ELR (cell line): ENCODE results near the gene ETV2.
"Not testable (repeated sequence)": the region's sequence is repeated elsewhere in the genome, so short reads cannot be mapped to it uniquely, and the experiment has no call there.

ENCODE experiments used
- DNase-seq: peaks from one replicate; pipeline ENCODE4 v3.0.0-alpha.2; 2015; ENCODE audit warnings: low read depth

Gene ETV2

GRCh38 chr19:35657904-35658700, 16.6 kb downstream of the ETV2 start:
- peak; percentile 53 for DNase-seq

- DNase-seq, result no peak
These were observed 20.4 kb downstream of the ETV2 start for GRCh38 chr19:35661995-35662340.

GRCh38 chr19:35663981-35664380, 22.4 kb downstream of the ETV2 start:
- DNase-seq, result no peak

- DNase-seq, result no peak
These were observed 23.6 kb downstream of the ETV2 start for GRCh38 chr19:35665157-35665556.

- DNase-seq, result no peak
These were observed 24.1 kb downstream of the ETV2 start for GRCh38 chr19:35665604-35666003.

- no peak for DNase-seq
These were observed 24.8 kb downstream of the ETV2 start, which contains the start of gene UPK1A for GRCh38 chr19:35666251-35666913. Gene UPK1A (plus strand): TSS chr19:35666517. CDS start chr19:35666813, 296 bp downstream.

- no peak for DNase-seq
These were observed 28.0 kb downstream of the ETV2 start for GRCh38 chr19:35669566-35669965.

GRCh38 chr19:35669974-35670373, 28.4 kb downstream of the ETV2 start:
- no peak for DNase-seq

GRCh38 chr19:35670686-35671085, 29.1 kb downstream of the ETV2 start:
- no peak for DNase-seq

GRCh38 chr19:35671818-35672217, 30.3 kb downstream of the ETV2 start:
- no peak for DNase-seq

GRCh38 chr19:35673121-35673804, 31.7 kb downstream of the ETV2 start:
- DNase-seq, result peak; percentile 89

- no peak for DNase-seq
These were observed 34.1 kb downstream of the ETV2 start for GRCh38 chr19:35675589-35676140.

- no peak for DNase-seq
These were observed 48.3 kb downstream of the ETV2 start for GRCh38 chr19:35689836-35690235.

GRCh38 chr19:35691106-35691505, 49.6 kb downstream of the ETV2 start:
- not testable (repeated sequence) for DNase-seq

- DNase-seq, result no peak
These were observed 50.5 kb downstream of the ETV2 start for GRCh38 chr19:35692010-35692409.

- DNase-seq, result no peak
These were observed 51.9 kb downstream of the ETV2 start for GRCh38 chr19:35693422-35693821.

- peak; percentile 88 for DNase-seq
These were observed 52.5 kb downstream of the ETV2 start for GRCh38 chr19:35693835-35694599.
